CD14-positive monocyte (primary cell): ENCODE measurements around the gene AMZ1. TPM values are rescaled to one million over a fixed set of nuclear protein-coding genes. Genes with fewer than 3 reads are reported as not detected.
"Not testable (repeated sequence)": the region's sequence is repeated elsewhere in the genome, so short reads cannot be mapped to it uniquely, and the experiment has no call there.

Experiments used
- DNase-seq, 3 donors: peaks; one replicate each; pipeline ENCODE4 v3.0.0-alpha.2; 2011 to 2022
- H2AFZ ChIP-seq: 2 replicates; pipeline ENCODE4 v1.6.0; 2012; ENCODE audit warnings: mild to moderate bottlenecking, low read depth, low read length, inconsistent platforms; ENCODE audit not compliant: insufficient read depth, poor library complexity, severe bottlenecking
- H3K27ac ChIP-seq, 2 donors: 1 replicate in 1 of 2; 2 replicates in 1 of 2; pipeline ENCODE4 v1.5.1; 2012 to 2013; ENCODE audit warnings: low read length in 2 of 2, control low read depth in 1 of 2, inconsistent platforms in 1 of 2, low read depth in 1 of 2, mild to moderate bottlenecking in 1 of 2
- H3K27me3 ChIP-seq, 2 donors: one replicate each; pipeline versions ENCODE4 v1.6.0 to v1.6.1; 2011 to 2013; ENCODE audit warnings: low read length in 2 of 2; ENCODE audit not compliant: control insufficient read depth in 2 of 2, insufficient read depth in 2 of 2
- H3K36me3 ChIP-seq, 2 donors: replicated peaks in 1 of 2; 1 replicate in 1 of 2; 2 replicates in 1 of 2; pipeline versions ENCODE4 v1.5.1 to v1.6.1; 2012 to 2013; ENCODE audit warnings: low read length in 2 of 2, control low read depth in 1 of 2, inconsistent platforms in 1 of 2, mild to moderate bottlenecking in 1 of 2; ENCODE audit not compliant: insufficient read depth in 2 of 2, control insufficient read depth in 1 of 2
- H3K4me1 ChIP-seq, 2 donors: 1 replicate in 1 of 2; 2 replicates in 1 of 2; pipeline versions ENCODE4 v1.5.1 to v1.6.1; 2012 to 2013; ENCODE audit warnings: low read length in 2 of 2, control low read depth in 1 of 2, inconsistent platforms in 1 of 2, mild to moderate bottlenecking in 1 of 2, moderate library complexity in 1 of 2; ENCODE audit not compliant: insufficient read depth in 2 of 2, control insufficient read depth in 1 of 2
- H3K4me2 ChIP-seq: replicated peaks from 2 replicates; pipeline ENCODE3; 2012; ENCODE audit warnings: low read length, moderate library complexity, mild to moderate bottlenecking; ENCODE audit not compliant: poor library complexity, severe bottlenecking; ENCODE audit errors: extremely low read depth
- H3K4me3 ChIP-seq, 3 experiments: fragments of 200-600 bp in 1 of 3; sonication (generic) in 1 of 3; replicated peaks in 1 of 3; 1 replicate in 2 of 3; 2 replicates in 1 of 3; pipeline ENCODE4 v1.5.1; 2011 to 2013; ENCODE audit warnings: low read length in 3 of 3, mild to moderate bottlenecking in 3 of 3, control low read depth in 2 of 3, low read depth in 2 of 3, inconsistent platforms in 1 of 3, moderate library complexity in 1 of 3
- H3K79me2 ChIP-seq: 2 replicates; pipeline ENCODE4 v1.6.0; 2012; ENCODE audit warnings: mild to moderate bottlenecking, control low read depth, inconsistent platforms, low read length, moderate library complexity; ENCODE audit not compliant: insufficient read depth
- H3K9ac ChIP-seq: 2 replicates; pipeline ENCODE4 v1.6.0; 2017; ENCODE audit warnings: low read length, mild to moderate bottlenecking; ENCODE audit not compliant: insufficient read depth, poor library complexity, severe bottlenecking
- H3K9me3 ChIP-seq, 2 donors: replicated peaks in 1 of 2; 1 replicate in 1 of 2; 2 replicates in 1 of 2; pipeline versions ENCODE4 v1.5.1 to v1.6.1; 2012 to 2013; ENCODE audit warnings: low read length in 2 of 2, control low read depth in 1 of 2; ENCODE audit not compliant: control insufficient read depth in 1 of 2, insufficient read depth in 1 of 2
- H4K20me1 ChIP-seq: 2 replicates; pipeline ENCODE4 v1.6.0; 2012; ENCODE audit warnings: mild to moderate bottlenecking, low read length, control low read depth, moderate library complexity; ENCODE audit not compliant: insufficient read depth
- H3K27ac Mint-ChIP-seq, 7 donors: one replicate each; pipeline ENCODE4 v1.8.0; 2020; ENCODE audit warnings: mild to moderate bottlenecking in 7 of 7, mixed read lengths in 7 of 7, moderate library complexity in 6 of 7, inconsistent platforms in 2 of 7
- H3K27me3 Mint-ChIP-seq, 3 donors: one replicate each; pipeline ENCODE4 v1.8.0; 2021 to 2022; ENCODE audit warnings: low read depth in 3 of 3, mild to moderate bottlenecking in 3 of 3, mixed read lengths in 3 of 3, moderate library complexity in 3 of 3, inconsistent platforms in 1 of 3
- H3K36me3 Mint-ChIP-seq, 2 donors: one replicate each; pipeline ENCODE4 v1.8.0; 2020; ENCODE audit warnings: mixed read lengths in 2 of 2, inconsistent platforms in 1 of 2, mild to moderate bottlenecking in 1 of 2
- H3K4me1 Mint-ChIP-seq: one replicate; pipeline ENCODE4 v1.8.0; 2020; ENCODE audit warnings: mild to moderate bottlenecking, mixed read lengths
- H3K4me3 Mint-ChIP-seq, 2 donors: one replicate each; pipeline ENCODE4 v1.8.0; 2020; ENCODE audit warnings: mild to moderate bottlenecking in 2 of 2, mixed read lengths in 2 of 2, moderate library complexity in 1 of 2
- H3K9me3 Mint-ChIP-seq, 7 donors: one replicate each; pipeline ENCODE4 v1.8.0; 2020 to 2022; ENCODE audit warnings: mixed read lengths in 7 of 7, mild to moderate bottlenecking in 6 of 7, moderate library complexity in 6 of 7, inconsistent platforms in 2 of 7
- WGBS: methylation state at CpG from one replicate; pipeline ENCODE4 v1.1.5; 2013; ENCODE audit warnings: missing lambda C conversion rate; ENCODE audit not compliant: insufficient coverage; 5-methylcytosine and 5-hydroxymethylcytosine counted together
- intact Hi-C, 2 donors: fragments of 100-400 bp; cut with micrococcal nuclease; formaldehyde crosslinking; loops; one replicate each; pipeline versions ENCODE4 v1.15.0 to v1.15.1; 2023
- polyA plus RNA-seq, 3 donors: library from polyadenylated mRNA; depleted of rRNA in 1 of 3; unstranded in 2 of 3; stranded (reverse) in 1 of 3; fragments of 300-500 nt in 2 of 3; fragments of >200 nt in 1 of 3; fragmentation: Illumina TruSeq in 2 of 3; gene quantifications; 1 replicate in 2 of 3; 2 replicates in 1 of 3; pipeline ENCODE4 v1.2.3, GENCODE V29; 2012 to 2021
- TF ChIP-seq, protein P1 (sequence below): fragments of 200-600 bp; IDR thresholded peaks from one replicate; pipeline ENCODE4 v1.8.0; 2022; ENCODE audit warnings: antibody characterized with exemption, mild to moderate bottlenecking

Gene AMZ1
- polyA plus RNA-seq, 3 donors, result 0.09 to 0.25 (median 0.14) TPM

DNA sequence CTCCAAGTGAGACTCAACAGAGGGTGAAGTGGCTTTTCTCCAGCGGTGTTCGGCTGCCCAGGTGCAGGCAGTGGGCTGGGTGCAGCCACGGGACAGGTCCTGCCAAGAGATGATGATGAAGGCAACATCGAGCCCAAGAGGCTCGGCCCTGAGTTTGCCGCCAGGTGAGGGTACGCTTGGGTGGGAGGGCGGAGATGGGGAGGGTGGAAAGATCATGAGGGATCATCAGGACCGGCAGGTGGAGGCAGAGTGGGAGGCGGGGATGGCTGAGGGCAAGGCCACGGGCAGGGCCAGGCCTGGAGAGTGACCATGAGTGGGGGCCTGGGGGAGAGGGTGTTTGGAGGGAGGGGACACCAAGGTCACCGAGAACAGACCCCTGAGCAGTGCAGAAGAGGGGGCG lies 17.8 kb upstream of the AMZ1 start:
- no peak overlapping the region for H3K4me3 Mint-ChIP-seq
- Histone ChIP-seq H2AFZ (no peak overlapping the region), H3K9me3 (peaks cover 0 to under 1% of the 10 kb centered on the region in 2 donors), H3K36me3 (no peaks in the 10 kb centered on the region), H3K4me2 (no peak overlapping the region), H3K27ac (no peak overlapping the region), H3K4me1 (peaks cover 5% of the 10 kb centered on the region in 2 donors), H3K79me2 (no peaks in the 10 kb centered on the region), H4K20me1 (peaks cover 7% of the 10 kb centered on the region), H3K27me3 (peaks cover 0 to 2% of the 10 kb centered on the region in 2 donors), H3K4me3 (no peak overlapping the region), H3K9ac (no peak overlapping the region)
- H3K9me3 Mint-ChIP-seq, result peaks cover 0 to 21% (median 7%) of the 10 kb centered on the region in 7 donors
- TF ChIP-seq, protein P1, sequence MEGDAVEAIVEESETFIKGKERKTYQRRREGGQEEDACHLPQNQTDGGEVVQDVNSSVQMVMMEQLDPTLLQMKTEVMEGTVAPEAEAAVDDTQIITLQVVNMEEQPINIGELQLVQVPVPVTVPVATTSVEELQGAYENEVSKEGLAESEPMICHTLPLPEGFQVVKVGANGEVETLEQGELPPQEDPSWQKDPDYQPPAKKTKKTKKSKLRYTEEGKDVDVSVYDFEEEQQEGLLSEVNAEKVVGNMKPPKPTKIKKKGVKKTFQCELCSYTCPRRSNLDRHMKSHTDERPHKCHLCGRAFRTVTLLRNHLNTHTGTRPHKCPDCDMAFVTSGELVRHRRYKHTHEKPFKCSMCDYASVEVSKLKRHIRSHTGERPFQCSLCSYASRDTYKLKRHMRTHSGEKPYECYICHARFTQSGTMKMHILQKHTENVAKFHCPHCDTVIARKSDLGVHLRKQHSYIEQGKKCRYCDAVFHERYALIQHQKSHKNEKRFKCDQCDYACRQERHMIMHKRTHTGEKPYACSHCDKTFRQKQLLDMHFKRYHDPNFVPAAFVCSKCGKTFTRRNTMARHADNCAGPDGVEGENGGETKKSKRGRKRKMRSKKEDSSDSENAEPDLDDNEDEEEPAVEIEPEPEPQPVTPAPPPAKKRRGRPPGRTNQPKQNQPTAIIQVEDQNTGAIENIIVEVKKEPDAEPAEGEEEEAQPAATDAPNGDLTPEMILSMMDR, result no peak
- H3K27ac Mint-ChIP-seq, result peak overlapping the region in 1 of 7 donors; percentile 15
- H3K4me1 Mint-ChIP-seq, result peaks cover 11% of the 10 kb centered on the region
- WGBS, result 98% methylated on average over 13 of the region's 13 CpGs
- peaks cover 21 to 43% (median 23%) of the 10 kb centered on the region in 3 donors for H3K27me3 Mint-ChIP-seq
- intact Hi-C loops, result loop anchor here (2.0 to 5.0 kb wide), 2 partner anchors 37 to 39 kb away; no protein-coding TSS in a partner anchor
- no peak for DNase-seq
- no peaks in the 10 kb centered on the region for H3K36me3 Mint-ChIP-seq

DNA sequence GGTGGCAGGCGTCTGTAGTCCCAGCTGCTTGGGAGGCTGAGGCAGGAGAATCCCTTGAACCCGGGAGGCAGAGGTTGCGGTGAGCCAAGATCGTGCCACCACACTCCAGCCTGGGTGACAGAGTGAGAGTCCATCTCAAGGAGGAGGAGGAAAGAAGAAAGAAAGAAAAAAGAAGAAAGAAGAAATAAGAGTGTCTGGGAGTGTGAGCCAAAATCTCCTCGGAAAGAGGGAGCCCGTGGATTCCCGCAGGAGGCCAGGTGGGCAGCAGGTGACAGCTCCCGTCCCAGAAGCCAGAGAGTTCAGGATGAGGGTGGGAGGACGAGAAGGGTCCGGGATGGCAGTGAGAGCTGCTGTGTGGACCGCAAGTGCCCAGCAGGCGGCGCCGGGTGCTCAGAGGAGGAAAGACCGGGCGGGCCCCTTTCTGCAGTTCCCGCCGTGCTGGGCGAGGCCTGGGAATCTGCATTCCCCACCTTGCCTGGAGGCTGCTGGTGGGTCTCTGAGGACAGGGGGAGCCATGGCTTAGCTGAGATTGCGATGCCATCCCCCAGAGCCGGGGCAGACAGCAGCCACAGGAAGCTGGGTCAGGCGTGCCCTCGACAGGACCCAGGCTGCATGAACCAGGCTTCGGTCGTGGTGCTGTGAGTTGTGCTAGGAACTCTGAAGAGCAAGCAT lies 17.1 kb upstream of the AMZ1 start:
- no peak overlapping the region for H2AFZ ChIP-seq
- Mint-ChIP-seq H3K27me3 (peaks cover 21 to 41% (median 23%) of the 10 kb centered on the region in 3 donors), H3K27ac (no peak overlapping the region), H3K4me3 (peak overlapping the region in 1 of 2 donors; percentile 1), H3K9me3 (peaks cover 3 to 25% (median 7%) of the 10 kb centered on the region in 7 donors), H3K36me3 (no peaks in the 10 kb centered on the region), H3K4me1 (peaks cover 7% of the 10 kb centered on the region)
- intact Hi-C loops, result loop anchor here (2.0 to 5.0 kb wide), 2 partner anchors 36 to 38 kb away; no protein-coding TSS in a partner anchor
- H3K27me3 ChIP-seq, result peaks cover 0 to 2% of the 10 kb centered on the region in 2 donors
- peaks cover 0 to 6% of the 10 kb centered on the region in 2 donors for H3K9me3 ChIP-seq
- TF ChIP-seq, protein P1, result peak; percentile 98
- H4K20me1 ChIP-seq, result peaks cover under 1% of the 10 kb centered on the region
- peak; percentile 54 to 63 (median 60) for DNase-seq
- H3K4me3 ChIP-seq, result no peak overlapping the region
- 15% methylated on average over 18 of the region's 25 CpGs for WGBS
- H3K27ac ChIP-seq, result no peak overlapping the region
- H3K4me2 ChIP-seq, result no peak overlapping the region
- H3K79me2 ChIP-seq, result no peaks in the 10 kb centered on the region
- no peak overlapping the region for H3K9ac ChIP-seq
- H3K36me3 ChIP-seq, result no peaks in the 10 kb centered on the region
- peaks cover 5% of the 10 kb centered on the region in 2 donors for H3K4me1 ChIP-seq

DNA sequence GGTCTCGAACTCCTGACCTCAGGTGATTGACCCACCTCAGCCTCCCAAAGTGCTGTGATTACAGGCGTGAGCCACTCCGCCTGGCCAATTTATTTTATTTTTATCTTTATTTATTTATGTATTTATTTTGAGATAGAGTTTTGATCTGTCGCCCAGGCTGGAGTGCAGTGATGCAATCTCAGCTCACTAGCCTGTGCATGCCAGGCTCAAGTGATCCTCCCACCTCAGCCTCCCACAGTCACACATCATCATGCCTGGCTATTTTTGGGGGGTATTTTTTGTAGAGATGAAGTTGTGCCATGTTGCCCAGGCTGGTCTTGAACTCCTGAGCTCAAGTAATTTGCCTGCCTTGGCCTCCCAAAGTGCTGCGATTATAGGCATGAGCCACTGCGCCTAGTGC lies 14.8 kb upstream of the AMZ1 start:
- H3K36me3 Mint-ChIP-seq, H3K27me3 ChIP-seq, H3K9me3 ChIP-seq, H3K27ac ChIP-seq, H3K4me2 ChIP-seq, H3K4me1 ChIP-seq, H3K4me1 Mint-ChIP-seq, H3K4me3 ChIP-seq, H3K79me2 ChIP-seq, H2AFZ ChIP-seq, H4K20me1 ChIP-seq, H3K4me3 Mint-ChIP-seq, H3K36me3 ChIP-seq, H3K27ac Mint-ChIP-seq, DNase-seq, H3K9ac ChIP-seq: not testable (repeated sequence)
- no CpG with 5 or more reads among the region's 6 CpGs for WGBS
- H3K9me3 Mint-ChIP-seq, result peaks cover 1 to 18% (median 7%) of the 10 kb centered on the region in 7 donors
- H3K27me3 Mint-ChIP-seq, result peaks cover 15 to 29% (median 17%) of the 10 kb centered on the region in 3 donors
- intact Hi-C loops, result loop anchor here in 1 of 2 donors (5.0 kb wide), 1 partner anchor 34 kb away; no protein-coding TSS in a partner anchor
